ENCODE data around the gene ZNF184. TPM values are rescaled to one million over a fixed set of nuclear protein-coding genes. Genes with fewer than 3 reads are reported as not detected.

ZNF184 gene
- total RNA-seq, 1 experiment from 2014 or later: 10.2 TPM

DNA sequence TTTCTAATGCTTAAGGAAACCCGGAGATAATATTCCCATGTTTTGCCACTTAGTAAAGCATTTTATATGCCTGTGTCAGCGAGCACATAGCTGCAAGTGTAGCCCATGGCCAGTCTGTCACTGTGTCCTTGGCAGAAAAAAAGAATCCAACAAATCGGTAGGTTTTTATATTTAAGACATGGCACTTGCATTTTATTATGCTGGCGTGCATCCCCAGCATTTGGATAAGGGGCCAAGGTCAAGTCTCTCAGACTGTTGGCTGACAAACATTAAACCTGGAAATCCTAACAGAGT is 1.2 kb upstream of the ZNF184 start:
- BruUV-seq (replicated peaks): no TSS peak
- intact Hi-C loops (cut with micrococcal nuclease): loop anchor here (5.0 to 10.0 kb wide), 2 partner anchors 211 to 287 kb away; no protein-coding TSS in a partner anchor
- TF ChIP-seq, protein P1, sequence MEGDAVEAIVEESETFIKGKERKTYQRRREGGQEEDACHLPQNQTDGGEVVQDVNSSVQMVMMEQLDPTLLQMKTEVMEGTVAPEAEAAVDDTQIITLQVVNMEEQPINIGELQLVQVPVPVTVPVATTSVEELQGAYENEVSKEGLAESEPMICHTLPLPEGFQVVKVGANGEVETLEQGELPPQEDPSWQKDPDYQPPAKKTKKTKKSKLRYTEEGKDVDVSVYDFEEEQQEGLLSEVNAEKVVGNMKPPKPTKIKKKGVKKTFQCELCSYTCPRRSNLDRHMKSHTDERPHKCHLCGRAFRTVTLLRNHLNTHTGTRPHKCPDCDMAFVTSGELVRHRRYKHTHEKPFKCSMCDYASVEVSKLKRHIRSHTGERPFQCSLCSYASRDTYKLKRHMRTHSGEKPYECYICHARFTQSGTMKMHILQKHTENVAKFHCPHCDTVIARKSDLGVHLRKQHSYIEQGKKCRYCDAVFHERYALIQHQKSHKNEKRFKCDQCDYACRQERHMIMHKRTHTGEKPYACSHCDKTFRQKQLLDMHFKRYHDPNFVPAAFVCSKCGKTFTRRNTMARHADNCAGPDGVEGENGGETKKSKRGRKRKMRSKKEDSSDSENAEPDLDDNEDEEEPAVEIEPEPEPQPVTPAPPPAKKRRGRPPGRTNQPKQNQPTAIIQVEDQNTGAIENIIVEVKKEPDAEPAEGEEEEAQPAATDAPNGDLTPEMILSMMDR (conservative IDR thresholded peaks at IDR 0.05; ENCODE audit: low read depth, low read length): no peak
- no peak for TF ChIP-seq EZH2 (IDR thresholded peaks at IDR 0.05; ENCODE audit: low read length, unreplicated experiment)
- TF ChIP-seq EZH2phosphoT487 (IDR thresholded peaks at IDR 0.05; ENCODE audit: borderline replicate concordance, low read length): no peak
- H3K79me2 ChIP-seq (ENCODE audit: low read length): peaks cover 30% of the 10 kb centered on the region
- DNase-seq (no peak), ATAC-seq (no peak)
- H3K9ac ChIP-seq (ENCODE audit: low read length): no peak overlapping the region
- H3F3A ChIP-seq (ENCODE audit: low read length, unreplicated experiment): no peaks in the 10 kb centered on the region
- H3K27me3 ChIP-seq (ENCODE audit: low read length): no peaks in the 10 kb centered on the region
- ChIA-PET POLR2A (ENCODE audit: unreplicated experiment) (no interaction called here), CTCF (no interaction called here)
- no peak overlapping the region for H3K27ac ChIP-seq (ENCODE audit: low read length)
- no peak overlapping the region for H2AFZ ChIP-seq (ENCODE audit: low read length)
- H3K9me3 ChIP-seq (ENCODE audit: low read length): no peaks in the 10 kb centered on the region
- H3K36me3 ChIP-seq (ENCODE audit: low read depth, low read length): peaks cover 12% of the 10 kb centered on the region
- H3K4me3 ChIP-seq (ENCODE audit: low read length): peak overlapping the region; percentile 93; the same call in 1 of the 2 replicates
- peak overlapping the region; percentile 95 for H3K4me2 ChIP-seq (ENCODE audit: low read length)
- H3K4me1 ChIP-seq (ENCODE audit: insufficient read depth, low read length): peaks cover 20% of the 10 kb centered on the region; the same call in 1 of the 2 replicates
- no peaks in the 10 kb centered on the region for H4K20me1 ChIP-seq (ENCODE audit: low read length)
- no peaks in the 10 kb centered on the region for H3K9me2 ChIP-seq (replicated peaks; ENCODE audit: low read length)

DNA sequence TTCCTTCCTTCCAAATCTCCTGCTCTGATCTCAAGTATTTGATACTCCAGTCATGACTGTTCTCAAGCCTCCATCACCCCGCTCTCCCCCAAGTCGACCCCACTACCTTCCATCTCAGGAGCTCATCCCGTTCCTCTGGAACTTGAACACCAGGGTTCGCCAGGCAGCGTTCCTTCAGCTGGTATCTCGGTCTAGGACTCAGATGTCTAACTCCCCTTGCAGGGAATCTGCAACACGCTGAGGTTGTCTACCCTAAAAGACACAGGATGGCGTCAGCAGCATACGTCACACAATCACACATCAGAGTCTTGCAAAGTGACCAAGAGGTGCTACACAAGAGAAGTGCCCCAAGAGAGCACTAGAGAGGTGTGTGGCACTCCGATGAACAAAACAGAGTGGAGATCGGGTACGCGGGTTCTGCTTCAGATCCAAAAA is 706 bp downstream of the ZNF184 start:
- DNase-seq (peak; percentile 69), ATAC-seq (peak; percentile 35)
- Histone ChIP-seq H3K27me3 (ENCODE audit: low read length) (no peaks in the 10 kb centered on the region), H4K20me1 (ENCODE audit: low read length) (no peaks in the 10 kb centered on the region), H3K4me1 (ENCODE audit: insufficient read depth, low read length) (peaks cover 27% of the 10 kb centered on the region), H3K4me3 (ENCODE audit: low read length) (peak overlapping the region; percentile 93), H3K36me3 (ENCODE audit: low read depth, low read length) (peaks cover 25% of the 10 kb centered on the region), H3F3A (ENCODE audit: low read length, unreplicated experiment) (peaks cover 6% of the 10 kb centered on the region), H3K9me2 (replicated peaks; ENCODE audit: low read length) (no peaks in the 10 kb centered on the region), H3K9me3 (ENCODE audit: low read length) (no peaks in the 10 kb centered on the region), H3K4me2 (ENCODE audit: low read length) (peak overlapping the region; percentile 95), H3K27ac (ENCODE audit: low read length) (peak overlapping the region; percentile 86), H3K9ac (ENCODE audit: low read length) (peak overlapping the region; percentile 79), H3K79me2 (ENCODE audit: low read length) (peaks cover 42% of the 10 kb centered on the region), H2AFZ (ENCODE audit: low read length) (peak overlapping the region; percentile 71)
- BruUV-seq (replicated peaks): no TSS peak
- intact Hi-C loops (cut with micrococcal nuclease): loop anchor here (2.0 to 10.0 kb wide), 3 partner anchors 83 to 285 kb away; partner anchors contain the start of gene ZNF391
- ChIA-PET CTCF (interaction anchor here (0.9 kb wide), 1 partner anchor 280 kb away, joined by 3 read pairs; no protein-coding TSS in a partner anchor), POLR2A (ENCODE audit: unreplicated experiment) (no interaction called here)
- no peak for TF ChIP-seq EZH2 (IDR thresholded peaks at IDR 0.05; ENCODE audit: low read length, unreplicated experiment)
- TF ChIP-seq, protein P1 (conservative IDR thresholded peaks at IDR 0.05; ENCODE audit: low read depth, low read length): 0 out of 2 replicates have a peak, but pooled peaks have one; percentile 19

- no TSS peak for BruUV-seq (replicated peaks)
- no peaks in the 10 kb centered on the region for H3K9me3 ChIP-seq (ENCODE audit: low read length)
- H2AFZ ChIP-seq (ENCODE audit: low read length): peak overlapping the region; percentile 71
- H3K27ac ChIP-seq (ENCODE audit: low read length): peak overlapping the region; percentile 86
- peak overlapping the region; percentile 95 for H3K4me2 ChIP-seq (ENCODE audit: low read length)
- no peaks in the 10 kb centered on the region for H4K20me1 ChIP-seq (ENCODE audit: low read length)
- POLR2A ChIA-PET (ENCODE audit: unreplicated experiment): interaction anchor here (0.7 kb wide), 1 partner anchor 914 kb away, joined by 7 read pairs; no protein-coding TSS in a partner anchor
- intact Hi-C loops (cut with micrococcal nuclease): loop anchor here (2.0 to 10.0 kb wide), 3 partner anchors 83 to 284 kb away; partner anchors contain the start of gene ZNF391
- peak overlapping the region; percentile 79 for H3K9ac ChIP-seq (ENCODE audit: low read length)
- peaks cover 27% of the 10 kb centered on the region for H3K4me1 ChIP-seq (ENCODE audit: insufficient read depth, low read length)
- CTCF ChIA-PET: no interaction called here
- DNase-seq: peak; percentile 5
- peak overlapping the region; percentile 93 for H3K4me3 ChIP-seq (ENCODE audit: low read length)
- H3F3A ChIP-seq (ENCODE audit: low read length, unreplicated experiment): peaks cover 6% of the 10 kb centered on the region
- H3K79me2 ChIP-seq (ENCODE audit: low read length): peaks cover 47% of the 10 kb centered on the region
- TF ChIP-seq EZH2phosphoT487 (IDR thresholded peaks at IDR 0.05; ENCODE audit: borderline replicate concordance, low read length) (no peak), EZH2 (IDR thresholded peaks at IDR 0.05; ENCODE audit: low read length, unreplicated experiment) (no peak)
- TF ChIP-seq, protein P1 (conservative IDR thresholded peaks at IDR 0.05; ENCODE audit: low read depth, low read length): no peak
- H3K27me3 ChIP-seq (ENCODE audit: low read length): no peaks in the 10 kb centered on the region
- H3K9me2 ChIP-seq (replicated peaks; ENCODE audit: low read length): no peaks in the 10 kb centered on the region
- peaks cover 32% of the 10 kb centered on the region for H3K36me3 ChIP-seq (ENCODE audit: low read depth, low read length)
- no peak for ATAC-seq
Observed at GRCh38 chr6:27471365-27472115, 1.4 kb downstream of the ZNF184 start.
